Measurements from ENCODE around the gene WHRN.

GRCh38 chr9:114488398-114489129 lies 16.7 kb downstream of the WHRN start:
- TF ChIP-seq CTCF (IDR thresholded peaks at IDR 0.05) (no peak), POLR2AphosphoS5 (IDR thresholded peaks at IDR 0.05) (no peak), POLR2A (IDR thresholded peaks at IDR 0.05) (no peak), EP300 (IDR thresholded peaks at IDR 0.05) (no peak)
